Hepatocyte (in vitro differentiated cells): ENCODE measurements around the gene RXFP3. TPM values are rescaled to one million over a fixed set of nuclear protein-coding genes. Genes with fewer than 3 reads are reported as not detected.

Source experiments
- DNase-seq: peaks from one replicate; pipeline ENCODE4 v3.0.0-alpha.2; 2016; ENCODE audit warnings: low spot score
- H2AFZ ChIP-seq: fragments of 200-600 bp; sonication (generic); 2 replicates; pipeline ENCODE4 v1.6.0; 2016; ENCODE audit warnings: antibody characterized with exemption, mild to moderate bottlenecking
- H3K27ac ChIP-seq: fragments of 200-600 bp; sonication (generic); 2 replicates; pipeline ENCODE4 v1.5.1; 2016; ENCODE audit warnings: mild to moderate bottlenecking
- H3K27me3 ChIP-seq: fragments of 200-600 bp; sonication (generic); 2 replicates; pipeline ENCODE4 v1.6.1; 2016
- H3K36me3 ChIP-seq: fragments of 200-600 bp; sonication (generic); replicated peaks from 2 replicates; pipeline ENCODE4 v1.5.1; 2016; ENCODE audit warnings: low read depth; ENCODE audit not compliant: insufficient read depth
- H3K4me1 ChIP-seq: fragments of 200-600 bp; sonication (generic); 2 replicates; pipeline ENCODE4 v1.5.1; 2016; ENCODE audit warnings: mild to moderate bottlenecking, moderate library complexity; ENCODE audit not compliant: insufficient read depth
- H3K4me2 ChIP-seq: fragments of 200-600 bp; sonication (generic); 2 replicates; pipeline ENCODE4 v1.6.0; 2016
- H3K4me3 ChIP-seq: fragments of 200-600 bp; sonication (generic); 2 replicates; pipeline ENCODE4 v1.5.1; 2016; ENCODE audit warnings: mild to moderate bottlenecking
- H3K79me2 ChIP-seq: fragments of 200-600 bp; sonication (generic); 2 replicates; pipeline ENCODE4 v1.6.0; 2017; ENCODE audit warnings: mild to moderate bottlenecking
- H3K9me2 ChIP-seq: fragments of 200-600 bp; sonication (generic); replicated peaks from 2 replicates; pipeline ENCODE4 v1.6.0; 2017; ENCODE audit warnings: mild to moderate bottlenecking; ENCODE audit not compliant: insufficient read depth
- H3K9me3 ChIP-seq: fragments of 200-600 bp; sonication (generic); 2 replicates; pipeline ENCODE4 v1.5.1; 2016; ENCODE audit warnings: low read depth, mild to moderate bottlenecking
- H4K20me1 ChIP-seq: fragments of 200-600 bp; sonication (generic); 2 replicates; pipeline ENCODE4 v1.6.0; 2016; ENCODE audit warnings: mild to moderate bottlenecking; ENCODE audit not compliant: insufficient read depth, poor library complexity, severe bottlenecking
- CTCF ChIP-seq: fragments of 200-600 bp; sonication (generic); IDR thresholded peaks from 2 replicates; pipeline ENCODE4 v1.5.1; 2016; ENCODE audit warnings: antibody characterized with exemption, mild to moderate bottlenecking; ENCODE audit not compliant: poor library complexity
- EZH2 ChIP-seq: fragments of 200-600 bp; sonication (generic); IDR thresholded peaks from 2 replicates; pipeline ENCODE4 v1.6.1; 2016; ENCODE audit warnings: antibody characterized with exemption, mild to moderate bottlenecking, borderline replicate concordance
- EZH2phosphoT487 ChIP-seq: fragments of 200-600 bp; sonication (generic); IDR thresholded peaks from one replicate; pipeline ENCODE4 v1.6.1; 2018; ENCODE audit warnings: antibody characterized with exemption, mild to moderate bottlenecking, low read depth, moderate library complexity; ENCODE audit not compliant: unreplicated experiment, severe bottlenecking
- WGBS: methylation state at CpG from one replicate; pipeline ENCODE4 v1.1.6; 2016; ENCODE audit warnings: low lambda C conversion rate; ENCODE audit errors: missing lambda C conversion rate; 5-methylcytosine and 5-hydroxymethylcytosine counted together
- polyA plus RNA-seq: library from polyadenylated mRNA; unstranded; fragments of >200 nt; fragmentation: Nextera tagmentation; extraction: Ambion mirVana; gene quantifications from 2 replicates; pipeline ENCODE4 v1.2.1, GENCODE V29; 2016
- total RNA-seq: library from RNA; depleted of rRNA; stranded (reverse); fragments of >200 nt; gene quantifications from 2 replicates; pipeline ENCODE4 v1.2.3, GENCODE V29; 2014

RXFP3 gene
- total and polyA plus RNA-seq, 2 experiments from 2014 or later: not detected

- no peaks in the 10 kb centered on the region for H3K4me1 ChIP-seq
- H3K79me2 ChIP-seq: no peaks in the 10 kb centered on the region
- no peak overlapping the region for H3K4me2 ChIP-seq
- peaks cover 4% of the 10 kb centered on the region for H3K27me3 ChIP-seq
- H3K27ac ChIP-seq: no peak overlapping the region
- no peak overlapping the region for H2AFZ ChIP-seq
- H3K9me3 ChIP-seq: no peaks in the 10 kb centered on the region
- no peaks in the 10 kb centered on the region for H3K36me3 ChIP-seq
- H4K20me1 ChIP-seq: no peaks in the 10 kb centered on the region
- TF ChIP-seq EZH2phosphoT487 (no peak), EZH2 (no peak), CTCF (no peak)
- DNase-seq: no peak
- WGBS: 96% methylated on average over 51 of the region's 54 CpGs
- no peak overlapping the region for H3K4me3 ChIP-seq
- H3K9me2 ChIP-seq: no peaks in the 10 kb centered on the region
These were observed 976 bp downstream of the RXFP3 start for GRCh38 chr5:33937017-33937706.

GRCh38 chr5:33937707-33938506 is 1.7 kb downstream of the RXFP3 start:
- Histone ChIP-seq H3K9me3 (no peaks in the 10 kb centered on the region), H3K79me2 (no peaks in the 10 kb centered on the region), H3K27me3 (peaks cover 4% of the 10 kb centered on the region), H3K4me3 (no peak overlapping the region), H3K4me2 (no peak overlapping the region), H4K20me1 (no peaks in the 10 kb centered on the region), H3K9me2 (no peaks in the 10 kb centered on the region), H3K4me1 (no peaks in the 10 kb centered on the region), H3K27ac (no peak overlapping the region), H2AFZ (no peak overlapping the region), H3K36me3 (no peaks in the 10 kb centered on the region)
- no peak for TF ChIP-seq CTCF
- TF ChIP-seq EZH2: no peak
- TF ChIP-seq EZH2phosphoT487: no peak
- DNase-seq: no peak
- 97% methylated on average over 54 of the region's 54 CpGs for WGBS

GRCh38 chr5:33938507-33938796 is 2.3 kb downstream of the RXFP3 start:
- Histone ChIP-seq H3K27me3 (peaks cover 4% of the 10 kb centered on the region), H3K27ac (no peak overlapping the region), H3K9me3 (no peaks in the 10 kb centered on the region), H4K20me1 (no peaks in the 10 kb centered on the region), H2AFZ (no peak overlapping the region), H3K79me2 (no peaks in the 10 kb centered on the region), H3K4me3 (no peak overlapping the region), H3K4me1 (no peaks in the 10 kb centered on the region), H3K4me2 (no peak overlapping the region), H3K9me2 (no peaks in the 10 kb centered on the region), H3K36me3 (no peaks in the 10 kb centered on the region)
- TF ChIP-seq EZH2phosphoT487: no peak
- TF ChIP-seq EZH2: no peak
- TF ChIP-seq CTCF: no peak
- DNase-seq: no peak
- 94% methylated on average over 14 of the region's 14 CpGs for WGBS
